H1 (cell line): ENCODE measurements around the gene TADA2B. TPM values are rescaled to one million over a fixed set of nuclear protein-coding genes. Genes with fewer than 3 reads are reported as not detected.

Experiments used
- CEBPB ChIP-seq: IDR thresholded peaks from 2 replicates; pipeline ENCODE4 v1.6.1; 2012; ENCODE audit warnings: low read depth, low read length
- CREB1 ChIP-seq: IDR thresholded peaks from 2 replicates; pipeline ENCODE4 v1.6.1; 2012; ENCODE audit warnings: inconsistent platforms
- POU5F1 ChIP-seq: IDR thresholded peaks from 2 replicates; pipeline ENCODE4 v1.6.1; 2011; ENCODE audit warnings: low read depth, mild to moderate bottlenecking, low read length, moderate library complexity
- polyA plus RNA-seq, 7 experiments: library from polyadenylated mRNA; depleted of rRNA in 3 of 7; stranded (reverse) in 5 of 7; unstranded in 2 of 7; fragments of >200 nt in 5 of 7; fragments of 200-250 nt in 2 of 7; gene quantifications; 1 replicate in 5 of 7; 2 replicates in 1 of 7; 4 replicates in 1 of 7; pipeline versions ENCODE4 v1.2.1 to v1.2.3, GENCODE V29; 2011 to 2013; ENCODE audit warnings: missing spikeins in 2 of 7, mixed read lengths in 2 of 7
- total RNA-seq: library from RNA; stranded (reverse); fragmentation: NEBNext Ultra II Directional; extraction: Animal tissue kit (Norgen Biotek cat#: 25700); gene quantifications from 2 replicates; pipeline ENCODE4 v1.2.1, GENCODE V29; 2021

The TADA2B gene
- total and polyA plus RNA-seq, 2 of the 8 experiments (the other 6 are each of a cell fraction or from before 2014, with no cell fraction given), result 5.7 to 12.1 TPM

DNA sequence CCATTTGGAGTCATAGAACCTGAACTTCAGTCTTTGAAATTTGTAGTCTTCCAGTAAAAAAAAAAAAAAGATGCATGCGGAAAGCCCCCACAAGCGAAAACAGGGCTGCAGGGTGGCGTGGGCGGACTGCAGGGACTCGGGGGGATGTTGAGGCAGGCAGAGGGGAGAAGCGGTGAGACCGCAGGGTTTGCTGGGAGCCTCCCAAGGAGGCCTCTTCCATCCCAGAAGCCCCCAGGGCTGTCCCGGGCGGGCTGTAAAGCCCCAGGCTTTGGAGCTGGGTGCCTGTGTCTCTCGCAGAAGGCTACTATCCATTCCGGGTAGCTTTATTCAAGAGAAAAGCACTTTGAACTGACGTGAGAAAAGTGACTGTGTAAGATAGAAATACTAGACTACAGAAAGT lies 46.7 kb upstream of the TADA2B start (continued):
- no peak for TF ChIP-seq CEBPB
- TF ChIP-seq POU5F1, result no peak
- no peak for TF ChIP-seq CREB1
